ENCODE measurements around the gene B4GALT1. TPM values are rescaled to one million over a fixed set of nuclear protein-coding genes. Genes with fewer than 3 reads are reported as not detected.
A peak's percentile ranks its signal among the peaks of the same experiment; 100 is the strongest.

B4GALT1 gene
- total RNA-seq, 1 donor from 2014 or later = 60.2 TPM

DNA sequence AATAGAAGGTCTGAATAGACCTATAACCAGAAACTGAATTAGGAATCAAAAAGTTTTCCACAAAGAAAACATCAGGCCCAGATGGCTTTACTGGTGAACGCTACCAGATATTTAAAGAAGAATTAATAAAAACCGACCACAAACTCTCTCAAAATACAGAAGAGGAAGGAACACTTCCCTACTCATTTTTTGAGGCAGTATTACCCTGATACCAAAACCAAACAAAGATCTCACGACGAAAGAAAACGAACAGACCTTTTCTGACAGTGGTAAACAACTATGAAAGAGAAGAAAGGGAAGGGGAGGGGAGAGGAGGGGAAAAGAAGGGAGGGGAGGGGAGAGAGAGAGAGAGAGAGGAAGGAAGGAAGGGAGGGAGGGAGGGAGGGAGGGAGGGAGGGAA lies 13.5 kb downstream of the B4GALT1 start:
- peaks cover 60% of the 10 kb centered on the region for H3K4me1 Mint-ChIP-seq (ENCODE audit: low read depth)
- no peaks in the 10 kb centered on the region for H3K36me3 Mint-ChIP-seq (ENCODE audit: low read depth)
- no peak overlapping the region for H3K4me3 Mint-ChIP-seq (ENCODE audit: unreplicated experiment)
- H3K9me3 Mint-ChIP-seq (ENCODE audit: low read depth) = peaks cover 3% of the 10 kb centered on the region
- DNase-seq (ENCODE audit: low spot score) = no peak
- H3K27ac Mint-ChIP-seq (ENCODE audit: unreplicated experiment) = no peak overlapping the region
- TF ChIP-seq, protein P1, sequence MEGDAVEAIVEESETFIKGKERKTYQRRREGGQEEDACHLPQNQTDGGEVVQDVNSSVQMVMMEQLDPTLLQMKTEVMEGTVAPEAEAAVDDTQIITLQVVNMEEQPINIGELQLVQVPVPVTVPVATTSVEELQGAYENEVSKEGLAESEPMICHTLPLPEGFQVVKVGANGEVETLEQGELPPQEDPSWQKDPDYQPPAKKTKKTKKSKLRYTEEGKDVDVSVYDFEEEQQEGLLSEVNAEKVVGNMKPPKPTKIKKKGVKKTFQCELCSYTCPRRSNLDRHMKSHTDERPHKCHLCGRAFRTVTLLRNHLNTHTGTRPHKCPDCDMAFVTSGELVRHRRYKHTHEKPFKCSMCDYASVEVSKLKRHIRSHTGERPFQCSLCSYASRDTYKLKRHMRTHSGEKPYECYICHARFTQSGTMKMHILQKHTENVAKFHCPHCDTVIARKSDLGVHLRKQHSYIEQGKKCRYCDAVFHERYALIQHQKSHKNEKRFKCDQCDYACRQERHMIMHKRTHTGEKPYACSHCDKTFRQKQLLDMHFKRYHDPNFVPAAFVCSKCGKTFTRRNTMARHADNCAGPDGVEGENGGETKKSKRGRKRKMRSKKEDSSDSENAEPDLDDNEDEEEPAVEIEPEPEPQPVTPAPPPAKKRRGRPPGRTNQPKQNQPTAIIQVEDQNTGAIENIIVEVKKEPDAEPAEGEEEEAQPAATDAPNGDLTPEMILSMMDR (IDR thresholded peaks at IDR 0.05) = no peak
- no peaks in the 10 kb centered on the region for H3K27me3 Mint-ChIP-seq (ENCODE audit: low read depth)

DNA sequence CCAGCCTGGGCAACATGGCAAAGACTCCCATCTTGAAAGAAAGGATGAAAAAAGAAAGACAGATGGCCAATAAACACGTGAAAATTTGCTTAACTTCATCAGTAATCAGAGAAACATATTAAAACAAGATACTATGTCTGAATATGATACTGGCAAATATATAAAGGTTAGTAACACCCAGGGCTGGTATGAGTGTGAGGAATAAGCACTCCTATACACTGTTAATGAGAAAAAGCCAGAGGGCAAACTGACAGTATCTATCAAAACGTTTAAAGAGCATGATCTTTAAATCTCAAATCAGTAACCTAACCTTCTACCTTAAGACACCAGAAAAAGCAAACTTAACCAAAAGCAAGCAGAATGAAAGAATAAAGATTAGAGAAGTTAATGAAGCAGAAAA lies 14.1 kb downstream of the B4GALT1 start:
- H3K4me3 Mint-ChIP-seq (ENCODE audit: unreplicated experiment) = no peak overlapping the region
- peaks cover 3% of the 10 kb centered on the region for H3K9me3 Mint-ChIP-seq (ENCODE audit: low read depth)
- TF ChIP-seq, protein P1 (IDR thresholded peaks at IDR 0.05) = no peak
- peaks cover 60% of the 10 kb centered on the region for H3K4me1 Mint-ChIP-seq (ENCODE audit: low read depth)
- H3K36me3 Mint-ChIP-seq (ENCODE audit: low read depth) = no peaks in the 10 kb centered on the region
- no peak overlapping the region for H3K27ac Mint-ChIP-seq (ENCODE audit: unreplicated experiment)
- no peak for DNase-seq (ENCODE audit: low spot score)
- no peaks in the 10 kb centered on the region for H3K27me3 Mint-ChIP-seq (ENCODE audit: low read depth)

DNA sequence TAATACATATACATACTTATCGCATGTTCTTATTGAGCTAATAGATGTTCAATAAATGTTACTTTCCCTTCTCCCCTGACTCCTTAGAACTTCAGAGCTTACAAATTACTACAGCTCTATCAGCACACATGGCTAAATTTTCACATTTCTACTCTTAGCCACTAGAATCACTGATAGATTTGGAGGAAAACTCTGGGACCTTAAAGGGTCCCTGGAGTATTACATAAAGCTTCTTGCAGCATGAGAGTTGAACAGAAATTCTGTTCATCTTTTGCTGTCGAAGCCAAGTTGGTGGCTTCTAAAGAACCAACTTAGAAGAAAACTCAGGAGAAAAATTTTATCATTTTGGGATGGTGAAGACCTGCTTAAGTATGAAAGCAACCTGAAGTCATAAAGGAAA lies 15.5 kb downstream of the B4GALT1 start:
- Mint-ChIP-seq H3K27me3 (ENCODE audit: low read depth) (no peaks in the 10 kb centered on the region), H3K4me1 (ENCODE audit: low read depth) (peaks cover 53% of the 10 kb centered on the region), H3K4me3 (ENCODE audit: unreplicated experiment) (no peak overlapping the region), H3K9me3 (ENCODE audit: low read depth) (peaks cover 3% of the 10 kb centered on the region), H3K27ac (ENCODE audit: unreplicated experiment) (peak overlapping the region; percentile 93), H3K36me3 (ENCODE audit: low read depth) (no peaks in the 10 kb centered on the region)
- TF ChIP-seq, protein P1 (IDR thresholded peaks at IDR 0.05) = no peak
- DNase-seq (ENCODE audit: low spot score) = no peak

DNA sequence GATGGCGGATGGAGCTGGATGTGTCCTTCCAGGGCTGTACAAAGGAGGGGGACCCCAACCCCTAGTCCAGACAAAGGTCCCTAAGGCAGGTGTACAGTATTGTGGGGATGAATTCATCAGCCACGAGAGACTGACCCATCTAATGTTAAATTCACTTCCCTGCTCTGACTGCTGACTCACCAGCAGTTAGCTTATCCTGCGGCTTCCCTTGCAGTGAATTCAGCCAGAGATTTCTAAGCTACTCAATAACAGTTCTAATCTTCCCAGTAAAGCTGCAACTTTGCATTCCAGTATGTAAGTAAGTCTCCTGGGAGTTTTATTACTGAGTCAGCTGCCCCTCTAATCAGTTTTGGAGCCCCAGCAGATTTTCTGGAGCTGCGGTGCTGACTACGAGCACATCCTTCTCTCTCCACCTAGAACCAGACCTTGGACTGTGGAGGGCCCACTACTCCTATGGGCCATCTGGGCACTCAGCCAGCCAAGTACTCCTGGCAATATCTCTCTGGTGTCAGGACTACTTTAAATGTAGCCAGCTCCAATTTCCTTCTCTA lies 16.1 kb downstream of the B4GALT1 start:
- Mint-ChIP-seq H3K9me3 (ENCODE audit: low read depth) (peaks cover 3% of the 10 kb centered on the region), H3K4me3 (ENCODE audit: unreplicated experiment) (peak overlapping the region; percentile 27), H3K27ac (ENCODE audit: unreplicated experiment) (peak overlapping the region; percentile 93), H3K4me1 (ENCODE audit: low read depth) (peaks cover 53% of the 10 kb centered on the region), H3K27me3 (ENCODE audit: low read depth) (no peaks in the 10 kb centered on the region), H3K36me3 (ENCODE audit: low read depth) (no peaks in the 10 kb centered on the region)
- no peak for DNase-seq (ENCODE audit: low spot score)
- TF ChIP-seq, protein P1 (IDR thresholded peaks at IDR 0.05) = no peak

DNA sequence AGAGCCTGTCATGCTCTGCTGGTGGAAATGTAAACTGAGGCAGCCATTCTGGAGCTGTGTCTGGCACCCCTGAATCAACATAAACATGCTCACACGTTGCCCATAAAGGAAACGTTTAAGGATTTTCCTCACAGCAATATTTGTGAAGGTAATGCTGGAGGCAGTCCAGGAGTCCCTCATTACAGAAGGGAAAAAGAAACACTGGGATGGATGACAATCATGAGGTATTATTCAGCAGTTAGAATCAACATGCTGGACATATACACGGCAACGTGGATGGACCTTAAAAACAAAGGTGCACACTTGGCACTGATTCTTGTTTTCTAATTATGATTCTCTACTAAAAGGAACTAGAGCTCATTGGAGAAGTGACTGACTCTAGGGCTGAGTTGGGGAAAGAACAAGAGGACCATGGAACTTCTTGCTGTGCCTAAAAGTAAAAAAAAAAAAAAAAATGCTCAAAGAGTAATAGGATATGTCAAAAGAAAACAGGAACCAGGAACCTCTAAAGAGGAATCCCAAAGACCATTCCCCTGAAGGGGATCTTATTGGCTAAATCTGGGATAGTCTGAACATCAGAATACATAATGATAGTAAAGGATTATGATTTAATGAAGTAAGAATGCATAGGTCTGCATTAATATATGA lies 18.6 kb downstream of the B4GALT1 start:
- Mint-ChIP-seq H3K36me3 (ENCODE audit: low read depth) (no peaks in the 10 kb centered on the region), H3K4me1 (ENCODE audit: low read depth) (peaks cover 40% of the 10 kb centered on the region), H3K27me3 (ENCODE audit: low read depth) (no peaks in the 10 kb centered on the region), H3K4me3 (ENCODE audit: unreplicated experiment) (no peak overlapping the region), H3K9me3 (ENCODE audit: low read depth) (peaks cover under 1% of the 10 kb centered on the region), H3K27ac (ENCODE audit: unreplicated experiment) (no peak overlapping the region)
- TF ChIP-seq, protein P1 (IDR thresholded peaks at IDR 0.05) = no peak
- no peak for DNase-seq (ENCODE audit: low spot score)

Measured in chondrocyte (in vitro differentiated cells).